Nephron (organoid): Measurements from ENCODE around the gene ENOPH1.
"Not testable (repeated sequence)": the region's sequence is repeated elsewhere in the genome, so short reads cannot be mapped to it uniquely, and the experiment has no call there.

ENCODE experiments used
- H3K27ac Mint-ChIP-seq, 3 experiments: 2 replicates each; pipeline ENCODE4 v1.8.0; 2020; ENCODE audit warnings: mixed read lengths in 3 of 3, mild to moderate bottlenecking in 2 of 3, moderate library complexity in 1 of 3
- H3K27me3 Mint-ChIP-seq: 2 replicates; pipeline ENCODE4 v1.8.0; 2021; ENCODE audit warnings: low read depth, mild to moderate bottlenecking, moderate library complexity, mixed read lengths
- H3K36me3 Mint-ChIP-seq: 2 replicates; pipeline ENCODE4 v1.8.0; 2020; ENCODE audit warnings: low read depth, mixed read lengths
- H3K4me1 Mint-ChIP-seq: 2 replicates; pipeline ENCODE4 v1.8.0; 2020; ENCODE audit warnings: mixed read lengths
- H3K4me3 Mint-ChIP-seq, 3 experiments: 2 replicates each; pipeline ENCODE4 v1.8.0; 2020; ENCODE audit warnings: mild to moderate bottlenecking in 3 of 3, mixed read lengths in 3 of 3, moderate library complexity in 2 of 3
- H3K9me3 Mint-ChIP-seq: 2 replicates; pipeline ENCODE4 v1.8.0; 2020; ENCODE audit warnings: mixed read lengths
- CTCF ChIP-seq, 3 experiments: fragments of 200-600 bp; sonication (generic); IDR thresholded peaks; one replicate each; pipeline ENCODE4 v1.5.0; 2021; ENCODE audit warnings: antibody characterized with exemption in 3 of 3; ENCODE audit not compliant: unreplicated experiment in 3 of 3

Gene ENOPH1

GRCh38 chr4:82402196-82402775, 28.1 kb upstream of the ENOPH1 start:
- TF ChIP-seq CTCF (IDR thresholded peaks at IDR 0.05; ENCODE audit: unreplicated experiment in 3 of 3) = no peak
- Mint-ChIP-seq H3K4me1 (no peaks in the 10 kb centered on the region), H3K27ac (no peak overlapping the region), H3K4me3 (no peak overlapping the region), H3K36me3 (no peaks in the 10 kb centered on the region), H3K9me3 (no peaks in the 10 kb centered on the region), H3K27me3 (no peaks in the 10 kb centered on the region)

GRCh38 chr4:82403725-82404124, 26.7 kb upstream of the ENOPH1 start:
- H3K27me3 Mint-ChIP-seq = peaks cover 3% of the 10 kb centered on the region
- no peaks in the 10 kb centered on the region for H3K9me3 Mint-ChIP-seq
- no peaks in the 10 kb centered on the region for H3K4me1 Mint-ChIP-seq
- no peak for TF ChIP-seq CTCF (IDR thresholded peaks at IDR 0.05; ENCODE audit: unreplicated experiment in 3 of 3)
- H3K36me3 Mint-ChIP-seq = no peaks in the 10 kb centered on the region
- no peak overlapping the region for H3K4me3 Mint-ChIP-seq
- no peak overlapping the region for H3K27ac Mint-ChIP-seq

GRCh38 chr4:82415061-82415460, 15.3 kb upstream of the ENOPH1 start:
- H3K36me3 Mint-ChIP-seq, H3K9me3 Mint-ChIP-seq, H3K27me3 Mint-ChIP-seq, H3K4me3 Mint-ChIP-seq, H3K27ac Mint-ChIP-seq, H3K4me1 Mint-ChIP-seq: not testable (repeated sequence)

GRCh38 chr4:82415922-82416365, 14.4 kb upstream of the ENOPH1 start:
- TF ChIP-seq CTCF (IDR thresholded peaks at IDR 0.05; ENCODE audit: unreplicated experiment in 3 of 3) = no peak
- peaks cover 6% of the 10 kb centered on the region for H3K9me3 Mint-ChIP-seq
- no peaks in the 10 kb centered on the region for H3K36me3 Mint-ChIP-seq

GRCh38 chr4:82419451-82419850, 10.9 kb upstream of the ENOPH1 start:
- no peak for TF ChIP-seq CTCF (IDR thresholded peaks at IDR 0.05; ENCODE audit: unreplicated experiment in 3 of 3)
- H3K9me3 Mint-ChIP-seq = peaks cover 3% of the 10 kb centered on the region
- H3K4me3 Mint-ChIP-seq = no peak overlapping the region
- peaks cover 6% of the 10 kb centered on the region for H3K4me1 Mint-ChIP-seq
- peaks cover 28% of the 10 kb centered on the region for H3K36me3 Mint-ChIP-seq
- H3K27ac Mint-ChIP-seq = no peak overlapping the region
- H3K27me3 Mint-ChIP-seq = peaks cover 3% of the 10 kb centered on the region

More at GRCh38 chr4:82415922-82416365, 14.4 kb upstream of the ENOPH1 start:
- Mint-ChIP-seq H3K4me1 (no peaks in the 10 kb centered on the region), H3K4me3 (no peak overlapping the region), H3K27ac (no peak overlapping the region), H3K27me3 (peaks cover 5% of the 10 kb centered on the region)

- TF ChIP-seq CTCF (IDR thresholded peaks at IDR 0.05; ENCODE audit: unreplicated experiment in 3 of 3) = no peak
- no peak overlapping the region for H3K4me3 Mint-ChIP-seq
- no peaks in the 10 kb centered on the region for H3K27me3 Mint-ChIP-seq
- H3K9me3 Mint-ChIP-seq = no peaks in the 10 kb centered on the region
- no peak overlapping the region for H3K27ac Mint-ChIP-seq
- H3K36me3 Mint-ChIP-seq = peaks cover 53% of the 10 kb centered on the region
- H3K4me1 Mint-ChIP-seq = peaks cover 23% of the 10 kb centered on the region
These were observed 8.4 kb upstream of the ENOPH1 start for GRCh38 chr4:82421796-82422560.
